ENCODE results near the gene TIE1. TPM values are rescaled to one million over a fixed set of nuclear protein-coding genes. Genes with fewer than 3 reads are reported as not detected.

Gene TIE1
- total RNA-seq, 1 donor from 2014 or later, result not detected

DNA sequence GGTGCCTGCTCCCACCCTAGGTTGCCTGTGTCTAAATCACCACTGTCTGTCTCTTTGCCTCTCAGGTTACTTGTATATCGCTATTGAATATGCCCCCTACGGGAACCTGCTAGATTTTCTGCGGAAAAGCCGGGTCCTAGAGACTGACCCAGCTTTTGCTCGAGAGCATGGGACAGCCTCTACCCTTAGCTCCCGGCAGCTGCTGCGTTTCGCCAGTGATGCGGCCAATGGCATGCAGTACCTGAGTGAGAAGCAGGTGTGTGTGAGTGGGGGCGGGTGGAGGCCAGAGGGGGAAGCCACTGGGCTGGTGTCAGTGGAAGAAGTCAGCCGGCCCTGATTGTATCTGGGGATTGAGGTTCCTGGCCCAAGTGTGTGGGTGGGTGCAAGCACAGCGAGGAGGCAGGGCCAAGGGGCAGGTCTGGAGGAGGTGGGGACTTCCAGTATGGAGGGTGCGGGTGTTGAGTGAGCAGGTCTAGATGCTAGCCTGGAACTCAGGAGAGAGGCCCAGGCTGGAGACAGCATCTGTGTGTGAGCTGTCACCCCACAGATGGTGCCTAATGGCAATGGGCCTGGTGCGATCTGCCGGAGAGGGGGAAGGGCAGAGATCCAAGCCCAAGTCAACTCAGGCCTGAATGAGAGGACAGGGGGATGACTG is 17.2 kb downstream of the TIE1 start:
- ChIA-PET CTCF (no interaction called here), POLR2A (no interaction called here)
- no peak for ATAC-seq (ENCODE audit: low read depth)
- H3K27me3 Mint-ChIP-seq, result no peaks in the 10 kb centered on the region
- H3K9me3 Mint-ChIP-seq, result no peaks in the 10 kb centered on the region
- no peaks in the 10 kb centered on the region for H3K36me3 Mint-ChIP-seq (ENCODE audit: low read depth)
- H3K4me1 Mint-ChIP-seq, result no peaks in the 10 kb centered on the region
- TF ChIP-seq, protein P1, sequence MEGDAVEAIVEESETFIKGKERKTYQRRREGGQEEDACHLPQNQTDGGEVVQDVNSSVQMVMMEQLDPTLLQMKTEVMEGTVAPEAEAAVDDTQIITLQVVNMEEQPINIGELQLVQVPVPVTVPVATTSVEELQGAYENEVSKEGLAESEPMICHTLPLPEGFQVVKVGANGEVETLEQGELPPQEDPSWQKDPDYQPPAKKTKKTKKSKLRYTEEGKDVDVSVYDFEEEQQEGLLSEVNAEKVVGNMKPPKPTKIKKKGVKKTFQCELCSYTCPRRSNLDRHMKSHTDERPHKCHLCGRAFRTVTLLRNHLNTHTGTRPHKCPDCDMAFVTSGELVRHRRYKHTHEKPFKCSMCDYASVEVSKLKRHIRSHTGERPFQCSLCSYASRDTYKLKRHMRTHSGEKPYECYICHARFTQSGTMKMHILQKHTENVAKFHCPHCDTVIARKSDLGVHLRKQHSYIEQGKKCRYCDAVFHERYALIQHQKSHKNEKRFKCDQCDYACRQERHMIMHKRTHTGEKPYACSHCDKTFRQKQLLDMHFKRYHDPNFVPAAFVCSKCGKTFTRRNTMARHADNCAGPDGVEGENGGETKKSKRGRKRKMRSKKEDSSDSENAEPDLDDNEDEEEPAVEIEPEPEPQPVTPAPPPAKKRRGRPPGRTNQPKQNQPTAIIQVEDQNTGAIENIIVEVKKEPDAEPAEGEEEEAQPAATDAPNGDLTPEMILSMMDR (IDR thresholded peaks at IDR 0.05), result no peak
- no peak overlapping the region for H3K4me3 Mint-ChIP-seq
- intact Hi-C loops (cut with micrococcal nuclease), result no loop called here
- no peak overlapping the region for H3K27ac Mint-ChIP-seq
- no peak for DNase-seq

DNA sequence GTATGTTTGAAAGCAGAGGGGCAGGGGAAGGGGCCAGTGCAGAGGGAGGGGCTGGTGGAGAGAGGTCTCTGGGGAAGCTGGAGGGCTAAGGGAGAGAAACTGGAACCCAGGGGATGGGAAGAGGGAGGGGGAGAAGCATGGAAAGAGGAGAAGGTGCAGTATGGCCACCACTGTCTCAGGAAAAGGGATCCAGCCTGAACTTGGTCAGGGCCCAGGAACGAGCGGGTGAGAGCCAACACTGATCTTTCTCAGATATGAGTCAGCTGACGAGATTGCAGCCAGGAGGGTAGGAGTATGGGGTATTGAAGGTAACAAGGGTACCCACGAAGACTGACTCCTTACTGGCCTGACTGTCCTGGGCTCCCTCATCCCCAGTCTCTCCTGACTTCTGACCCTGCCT is 18.0 kb downstream of the TIE1 start:
- ChIA-PET POLR2A (no interaction called here), CTCF (no interaction called here)
- Mint-ChIP-seq H3K27me3 (no peaks in the 10 kb centered on the region), H3K27ac (no peak overlapping the region), H3K9me3 (no peaks in the 10 kb centered on the region), H3K4me3 (no peak overlapping the region), H3K4me1 (no peaks in the 10 kb centered on the region), H3K36me3 (ENCODE audit: low read depth) (no peaks in the 10 kb centered on the region)
- no peak for ATAC-seq (ENCODE audit: low read depth)
- intact Hi-C loops (cut with micrococcal nuclease), result no loop called here
- DNase-seq, result no peak
- TF ChIP-seq, protein P1 (IDR thresholded peaks at IDR 0.05), result no peak

DNA sequence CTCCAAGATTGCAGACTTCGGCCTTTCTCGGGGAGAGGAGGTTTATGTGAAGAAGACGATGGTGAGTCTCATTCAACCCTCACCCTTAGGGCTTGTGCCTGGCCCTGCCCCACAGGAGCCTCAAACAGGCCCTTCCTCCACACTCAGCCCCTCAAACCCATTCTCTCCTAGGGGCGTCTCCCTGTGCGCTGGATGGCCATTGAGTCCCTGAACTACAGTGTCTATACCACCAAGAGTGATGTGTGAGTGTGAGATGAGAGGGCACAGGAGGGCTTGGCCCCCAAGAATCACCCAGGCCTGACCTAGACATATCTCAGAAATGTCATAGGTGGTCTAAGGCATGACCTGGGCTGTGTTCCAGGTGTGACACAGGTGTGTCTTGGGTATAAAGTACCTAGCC is 18.5 kb downstream of the TIE1 start:
- H3K4me3 Mint-ChIP-seq, result no peak overlapping the region

DNA sequence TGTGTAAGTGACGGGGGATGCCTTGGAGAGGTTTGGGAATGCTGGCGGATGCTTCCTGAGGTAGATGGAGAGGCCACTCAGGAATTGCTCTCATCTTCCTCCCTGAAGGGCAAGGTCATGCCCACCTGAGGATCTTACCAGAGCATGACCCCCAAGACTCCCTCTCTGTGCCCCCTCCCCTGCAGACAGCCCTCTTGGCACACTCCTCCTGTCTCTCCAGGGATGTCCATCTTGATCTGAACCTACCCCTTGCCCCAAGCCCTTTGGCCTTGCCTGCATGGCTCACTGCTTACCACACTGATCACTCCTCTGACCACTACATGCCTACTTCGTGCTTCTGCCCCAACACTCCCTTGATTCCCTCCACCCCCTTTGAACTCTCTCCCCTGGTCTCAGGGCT is 19.0 kb downstream of the TIE1 start:
- H3K27me3 Mint-ChIP-seq, result no peaks in the 10 kb centered on the region
- TF ChIP-seq, protein P1 (IDR thresholded peaks at IDR 0.05), result no peak
- ATAC-seq (ENCODE audit: low read depth) (no peak), DNase-seq (no peak)
- H3K36me3 Mint-ChIP-seq (ENCODE audit: low read depth), result no peaks in the 10 kb centered on the region
- H3K4me3 Mint-ChIP-seq, result no peak overlapping the region
- intact Hi-C loops (cut with micrococcal nuclease), result no loop called here
- H3K27ac Mint-ChIP-seq, result no peak overlapping the region
- no peaks in the 10 kb centered on the region for H3K4me1 Mint-ChIP-seq
- ChIA-PET CTCF (no interaction called here), POLR2A (no interaction called here)
- peaks cover 5% of the 10 kb centered on the region for H3K9me3 Mint-ChIP-seq

More for the DNA sequence above, 18.5 kb downstream of the TIE1 start:
- ChIA-PET CTCF (no interaction called here), POLR2A (no interaction called here)
- intact Hi-C loops (cut with micrococcal nuclease), result no loop called here
- ATAC-seq (ENCODE audit: low read depth) (no peak), DNase-seq (no peak)
- no peaks in the 10 kb centered on the region for H3K27me3 Mint-ChIP-seq
- no peak overlapping the region for H3K27ac Mint-ChIP-seq
- H3K9me3 Mint-ChIP-seq, result peaks cover 1% of the 10 kb centered on the region
- TF ChIP-seq, protein P1 (IDR thresholded peaks at IDR 0.05), result no peak
- no peaks in the 10 kb centered on the region for H3K4me1 Mint-ChIP-seq
- no peaks in the 10 kb centered on the region for H3K36me3 Mint-ChIP-seq (ENCODE audit: low read depth)

DNA sequence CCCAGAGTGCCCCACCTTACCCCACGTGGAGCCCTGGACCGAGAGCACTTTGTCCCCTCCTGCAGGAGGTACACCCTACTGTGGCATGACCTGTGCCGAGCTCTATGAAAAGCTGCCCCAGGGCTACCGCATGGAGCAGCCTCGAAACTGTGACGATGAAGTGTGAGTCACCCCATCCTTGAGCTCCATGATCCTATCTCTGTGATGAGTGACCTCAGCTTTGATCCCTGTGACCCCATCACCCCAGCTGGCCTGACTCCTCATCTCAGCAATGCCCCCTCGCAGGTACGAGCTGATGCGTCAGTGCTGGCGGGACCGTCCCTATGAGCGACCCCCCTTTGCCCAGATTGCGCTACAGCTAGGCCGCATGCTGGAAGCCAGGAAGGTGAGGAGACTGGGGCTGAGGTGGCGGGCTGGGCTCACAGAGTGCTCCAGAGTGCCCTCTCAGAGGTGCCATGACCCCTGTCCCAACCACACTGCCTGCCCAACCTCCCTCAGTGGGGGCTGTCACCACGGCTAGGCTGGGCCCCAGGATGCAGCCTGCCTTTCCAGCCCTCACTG is 20.6 kb downstream of the TIE1 start:
- ATAC-seq (ENCODE audit: low read depth) (no peak), DNase-seq (no peak)
- H3K4me1 Mint-ChIP-seq, result no peaks in the 10 kb centered on the region
- TF ChIP-seq, protein P1 (IDR thresholded peaks at IDR 0.05), result no peak
- CTCF ChIA-PET, result no interaction called here
- no peak overlapping the region for H3K27ac Mint-ChIP-seq
- H3K9me3 Mint-ChIP-seq, result peaks cover 15% of the 10 kb centered on the region
- POLR2A ChIA-PET, result no interaction called here
- intact Hi-C loops (cut with micrococcal nuclease), result no loop called here
- no peaks in the 10 kb centered on the region for H3K27me3 Mint-ChIP-seq
- H3K4me3 Mint-ChIP-seq, result no peak overlapping the region
- no peaks in the 10 kb centered on the region for H3K36me3 Mint-ChIP-seq (ENCODE audit: low read depth)

Measured in activated B cell treated with CpG ODN at 0.5 μM for 24 hours (primary cell).